Measurements from ENCODE around the gene ECSIT.
"Not testable (repeated sequence)": the region's sequence is repeated elsewhere in the genome, so short reads cannot be mapped to it uniquely, and the experiment has no call there.

- TF ChIP-seq CTCF, POLR2A (IDR thresholded peaks at IDR 0.05): not testable (repeated sequence)
Measured at GRCh38 chr19:11573354-11573753, 44.4 kb upstream of the ECSIT start.

All from vagina (tissue), 2 donors.